Caco-2 (cell line): ENCODE results near the gene SORCS2. TPM values are rescaled to one million over a fixed set of nuclear protein-coding genes. Genes with fewer than 3 reads are reported as not detected.

Experiments used
- BruUV-seq: library from RNA; stranded (reverse); fragments of 400-500 nt; replicated peaks from 2 replicates; lab custom pipeline; 2021; lab: Mats Ljungman, UMichigan
- CTCF ChIA-PET: fragments of 300-600 bp; sonication (Branson Sonifier 250); formaldehyde crosslinking; loops from one replicate; lab custom pipeline; 2022; ENCODE audit warnings: antibody characterized with exemption; lab: Charles Lee
- POLR2A ChIA-PET: fragments of 300-600 bp; sonication (Branson Sonifier 250); formaldehyde crosslinking; loops from one replicate; lab custom pipeline; 2022; ENCODE audit warnings: antibody characterized with exemption; lab: Charles Lee
- DNase-seq, 2 experiments: peaks; one replicate each; pipeline versions ENCODE4 v3.0.0 to v3.0.0-alpha.2; 2020 to 2022
- H3K27me3 ChIP-seq: replicated peaks from 2 replicates; pipeline ENCODE4 v1.6.0; 2011; ENCODE audit warnings: low read length; ENCODE audit not compliant: control insufficient read depth, insufficient read depth
- H3K36me3 ChIP-seq: 2 replicates; pipeline ENCODE4 v1.5.1; 2011; ENCODE audit warnings: low read length; ENCODE audit not compliant: control insufficient read depth, insufficient read depth
- H3K4me1 ChIP-seq: fragments of 250-450 bp; sonication (Bioruptor Pico); 2 replicates; pipeline ENCODE4 v1.5.1; 2020; ENCODE audit warnings: mild to moderate bottlenecking
- H3K4me3 ChIP-seq: 2 replicates; pipeline ENCODE4 v1.5.1; 2011; ENCODE audit warnings: low read depth, mild to moderate bottlenecking, control low read depth, low read length
- H3K9me3 ChIP-seq: fragments of 250-450 bp; sonication (Bioruptor Pico); 2 replicates; pipeline ENCODE4 v1.5.1; 2020; ENCODE audit warnings: mild to moderate bottlenecking, moderate library complexity
- H3K27ac Mint-ChIP-seq: one replicate; pipeline ENCODE4 v1.8.0; 2022; ENCODE audit warnings: mixed read lengths; ENCODE audit not compliant: unreplicated experiment
- H3K27me3 Mint-ChIP-seq: one replicate; pipeline ENCODE4 v1.8.0; 2022; ENCODE audit warnings: mixed read lengths; ENCODE audit not compliant: insufficient read depth, unreplicated experiment
- H3K36me3 Mint-ChIP-seq: one replicate; pipeline ENCODE4 v1.8.0; 2022; ENCODE audit warnings: mild to moderate bottlenecking, mixed read lengths; ENCODE audit not compliant: insufficient read depth, unreplicated experiment
- H3K4me1 Mint-ChIP-seq: one replicate; pipeline ENCODE4 v1.8.0; 2022; ENCODE audit warnings: low read depth, mixed read lengths; ENCODE audit not compliant: unreplicated experiment
- H3K4me3 Mint-ChIP-seq: one replicate; pipeline ENCODE4 v1.8.0; 2022; ENCODE audit warnings: mild to moderate bottlenecking, moderate library complexity, mixed read lengths; ENCODE audit not compliant: unreplicated experiment
- H3K9me3 Mint-ChIP-seq: one replicate; pipeline ENCODE4 v1.8.0; 2022; ENCODE audit warnings: mixed read lengths; ENCODE audit not compliant: unreplicated experiment
- CTCF ChIP-seq, 2 experiments: fragments of 200-600 bp in 1 of 2; IDR thresholded peaks; 1 replicate in 1 of 2; 2 replicates in 1 of 2; pipeline versions ENCODE4 v1.5.1 to v1.8.0; 2011 to 2022; ENCODE audit warnings: antibody characterized with exemption in 1 of 2, control low read depth in 1 of 2, inconsistent platforms in 1 of 2, low read depth in 1 of 2, low read length in 1 of 2, mild to moderate bottlenecking in 1 of 2, moderate library complexity in 1 of 2; ENCODE audit not compliant: insufficient read depth in 1 of 2, severe bottlenecking in 1 of 2, unreplicated experiment in 1 of 2
- intact Hi-C: fragments of 100-400 bp; cut with micrococcal nuclease; formaldehyde crosslinking; loops from one replicate; pipeline ENCODE4 v1.10.0; 2022; ENCODE audit not compliant: unreplicated experiment
- total RNA-seq: library from RNA; stranded (reverse); gene quantifications from 2 replicates; pipeline ENCODE4 v1.2.3, GENCODE V29; 2022

Gene SORCS2
- total RNA-seq, 1 experiment from 2014 or later, result 1.6 TPM

- no peak for DNase-seq
- Histone ChIP-seq H3K4me1 (no peaks in the 10 kb centered on the region), H3K4me3 (no peak overlapping the region), H3K9me3 (no peaks in the 10 kb centered on the region), H3K27me3 (no peaks in the 10 kb centered on the region), H3K36me3 (no peaks in the 10 kb centered on the region)
- no peaks in the 10 kb centered on the region for H3K4me1 Mint-ChIP-seq
- POLR2A ChIA-PET, result no interaction called here
- H3K36me3 Mint-ChIP-seq, result no peaks in the 10 kb centered on the region
- H3K4me3 Mint-ChIP-seq, result no peak overlapping the region
- no peak overlapping the region for H3K27ac Mint-ChIP-seq
- intact Hi-C loops, result no loop called here
- BruUV-seq, result no TSS peak
- CTCF ChIA-PET, result no interaction called here
- H3K9me3 Mint-ChIP-seq, result no peaks in the 10 kb centered on the region
- no peaks in the 10 kb centered on the region for H3K27me3 Mint-ChIP-seq
- peak in 1 of 2 experiments; percentile 12 for TF ChIP-seq CTCF (IDR thresholded peaks at IDR 0.05; ENCODE audit: insufficient read depth in 1 of 2, low read depth in 1 of 2, low read length in 1 of 2, severe bottlenecking in 1 of 2, unreplicated experiment in 1 of 2)
Measured at GRCh38 chr4:7474320-7474719, 282.0 kb downstream of the SORCS2 start.

GRCh38 chr4:7475207-7475606 lies 282.9 kb downstream of the SORCS2 start:
- Histone ChIP-seq H3K36me3 (no peaks in the 10 kb centered on the region), H3K9me3 (no peaks in the 10 kb centered on the region), H3K4me1 (no peaks in the 10 kb centered on the region), H3K27me3 (no peaks in the 10 kb centered on the region), H3K4me3 (no peak overlapping the region)
- Mint-ChIP-seq H3K36me3 (no peaks in the 10 kb centered on the region), H3K4me3 (no peak overlapping the region), H3K27ac (no peak overlapping the region), H3K27me3 (no peaks in the 10 kb centered on the region), H3K4me1 (no peaks in the 10 kb centered on the region), H3K9me3 (no peaks in the 10 kb centered on the region)
- no peak for TF ChIP-seq CTCF (IDR thresholded peaks at IDR 0.05; ENCODE audit: insufficient read depth in 1 of 2, low read depth in 1 of 2, low read length in 1 of 2, severe bottlenecking in 1 of 2, unreplicated experiment in 1 of 2)
- CTCF ChIA-PET, result interaction anchor here (0.6 kb wide), 1 partner anchor 81 kb away, joined by 5 read pairs; no protein-coding TSS in a partner anchor
- BruUV-seq, result no TSS peak
- no peak for DNase-seq
- intact Hi-C loops, result no loop called here
- POLR2A ChIA-PET, result no interaction called here

DNA sequence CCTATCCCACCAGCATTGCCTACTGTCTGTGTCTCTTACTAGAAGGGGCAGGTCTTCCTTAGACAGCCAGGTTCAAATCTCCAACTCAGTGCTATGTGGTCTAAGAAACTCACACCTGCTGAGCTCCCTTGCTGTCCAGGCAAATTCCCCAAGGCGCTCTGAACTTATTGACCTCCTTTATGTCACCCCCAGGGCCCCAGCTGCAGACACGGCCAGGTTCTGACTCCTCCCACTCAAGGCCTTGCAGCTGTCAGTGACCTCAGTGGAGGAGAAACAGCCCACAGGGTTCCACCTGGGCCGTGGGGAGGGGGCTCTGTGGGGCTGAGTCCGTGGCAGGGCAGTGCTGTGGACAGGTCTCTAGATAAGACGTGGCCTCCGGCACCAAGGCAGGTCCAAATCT lies 284.5 kb downstream of the SORCS2 start:
- H3K4me1 ChIP-seq, result no peaks in the 10 kb centered on the region
- intact Hi-C loops, result no loop called here
- DNase-seq, result no peak
- H3K4me3 Mint-ChIP-seq, result no peak overlapping the region
- no TSS peak for BruUV-seq
- H3K27ac Mint-ChIP-seq, result no peak overlapping the region
- no peaks in the 10 kb centered on the region for H3K4me1 Mint-ChIP-seq
- no peak overlapping the region for H3K4me3 ChIP-seq
- ChIA-PET CTCF (no interaction called here), POLR2A (no interaction called here)
- H3K36me3 ChIP-seq, result no peaks in the 10 kb centered on the region
- H3K36me3 Mint-ChIP-seq, result no peaks in the 10 kb centered on the region
- TF ChIP-seq CTCF (IDR thresholded peaks at IDR 0.05; ENCODE audit: insufficient read depth in 1 of 2, low read depth in 1 of 2, low read length in 1 of 2, severe bottlenecking in 1 of 2, unreplicated experiment in 1 of 2), result no peak
- no peaks in the 10 kb centered on the region for H3K27me3 Mint-ChIP-seq
- no peaks in the 10 kb centered on the region for H3K9me3 Mint-ChIP-seq
- H3K9me3 ChIP-seq, result no peaks in the 10 kb centered on the region
- no peaks in the 10 kb centered on the region for H3K27me3 ChIP-seq
